ENCODE results near the gene CELSR1.
"Not testable (repeated sequence)": the region's sequence is repeated elsewhere in the genome, so short reads cannot be mapped to it uniquely, and the experiment has no call there.

The CELSR1 gene

DNA sequence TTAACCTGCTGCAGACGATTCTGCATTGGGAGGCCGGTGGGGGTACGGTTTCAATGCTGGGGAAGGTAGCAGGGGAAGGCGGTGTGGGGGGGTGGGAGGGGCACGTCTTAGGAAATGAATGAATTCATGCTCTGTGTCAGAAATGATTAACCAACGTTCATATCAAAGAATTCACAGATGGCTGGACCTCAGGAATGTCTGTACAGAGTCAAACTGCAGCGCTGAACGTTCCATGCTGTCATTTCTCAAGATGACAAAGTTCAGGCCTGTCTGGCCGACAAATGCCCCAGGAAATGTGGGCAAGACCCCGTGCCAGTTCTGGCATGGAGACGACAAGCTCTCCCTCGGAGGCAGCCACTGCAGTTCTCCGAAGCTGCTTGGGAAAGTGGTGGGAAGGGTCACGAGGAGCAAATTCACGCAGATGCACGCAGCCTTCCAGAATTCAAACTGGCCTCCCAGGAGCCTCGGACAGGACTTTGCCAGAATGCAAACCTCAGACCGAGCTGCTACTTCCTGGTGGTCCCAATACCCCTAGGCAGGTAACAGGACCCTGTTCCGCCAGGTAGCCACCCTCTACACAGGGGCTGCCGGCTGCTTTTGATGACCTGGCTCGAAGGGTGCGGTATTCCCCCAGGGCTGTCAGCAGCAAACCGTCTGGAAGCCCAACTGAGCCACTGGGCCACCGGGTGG is 120.4 kb downstream of the CELSR1 start:
- DNase-seq (ENCODE audit: low spot score), result no peak

GRCh38 chr22:46416520-46416871 is 120.9 kb downstream of the CELSR1 start:
- no peak for DNase-seq (ENCODE audit: low spot score)

GRCh38 chr22:46415776-46416519 is 121.5 kb downstream of the CELSR1 start:
- peak; percentile 63 for DNase-seq (ENCODE audit: low spot score)

GRCh38 chr22:46414704-46415103 is 122.7 kb downstream of the CELSR1 start:
- no peak for DNase-seq (ENCODE audit: low spot score)

GRCh38 chr22:46413725-46414379 is 123.6 kb downstream of the CELSR1 start:
- DNase-seq (ENCODE audit: low spot score), result no peak

DNA sequence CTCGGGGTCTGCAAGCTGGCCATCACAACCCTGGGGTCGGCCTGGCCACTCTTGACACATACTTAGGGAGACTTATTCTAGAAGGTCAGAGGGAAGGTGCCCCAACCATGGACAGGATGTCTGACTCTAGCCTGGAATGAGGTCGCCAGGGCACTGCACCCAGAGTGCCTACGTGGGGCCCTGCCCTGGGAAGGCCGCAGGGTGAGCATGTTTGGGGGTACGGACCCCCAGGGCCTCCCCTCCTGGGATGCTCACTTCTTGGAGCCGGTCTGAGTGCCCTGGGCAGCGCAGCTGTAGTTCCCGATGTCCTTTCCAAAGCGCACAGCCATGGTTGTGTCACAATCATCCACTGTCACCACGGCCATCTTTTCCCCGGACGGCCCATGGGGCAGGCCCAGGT is 126.1 kb downstream of the CELSR1 start:
- no peak for DNase-seq (ENCODE audit: low spot score)

- no peak for DNase-seq (ENCODE audit: low spot score)
Observed at GRCh38 chr22:46410291-46410808, 127.1 kb downstream of the CELSR1 start.

DNA sequence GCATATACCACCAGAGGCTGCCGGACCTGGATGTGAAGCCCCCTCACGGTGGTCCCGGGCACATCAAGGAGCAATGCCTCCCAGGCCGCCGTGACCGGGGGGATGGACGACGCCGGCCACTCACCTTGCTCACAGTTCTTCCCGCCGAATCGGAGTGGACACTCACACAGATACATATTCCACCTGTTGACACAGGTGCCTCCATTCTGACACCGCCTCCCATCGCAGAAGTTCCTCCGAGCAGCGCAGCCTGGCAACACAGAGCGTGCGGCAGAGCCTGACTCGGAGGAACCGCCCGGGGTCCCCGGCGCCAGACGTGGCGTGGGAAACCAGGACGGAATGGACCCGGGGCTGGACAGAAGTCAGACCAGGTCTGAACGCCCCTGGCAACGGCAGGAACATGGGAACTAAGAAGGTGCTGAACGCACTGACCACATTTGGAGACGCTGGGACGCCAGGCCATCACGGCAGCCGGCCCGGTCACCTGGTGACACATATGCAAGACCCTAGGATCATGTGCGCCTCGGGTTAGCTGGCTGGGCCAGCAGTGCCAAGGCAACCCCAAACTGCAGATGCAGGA is 127.7 kb downstream of the CELSR1 start:
- DNase-seq (ENCODE audit: low spot score), result no peak

DNA sequence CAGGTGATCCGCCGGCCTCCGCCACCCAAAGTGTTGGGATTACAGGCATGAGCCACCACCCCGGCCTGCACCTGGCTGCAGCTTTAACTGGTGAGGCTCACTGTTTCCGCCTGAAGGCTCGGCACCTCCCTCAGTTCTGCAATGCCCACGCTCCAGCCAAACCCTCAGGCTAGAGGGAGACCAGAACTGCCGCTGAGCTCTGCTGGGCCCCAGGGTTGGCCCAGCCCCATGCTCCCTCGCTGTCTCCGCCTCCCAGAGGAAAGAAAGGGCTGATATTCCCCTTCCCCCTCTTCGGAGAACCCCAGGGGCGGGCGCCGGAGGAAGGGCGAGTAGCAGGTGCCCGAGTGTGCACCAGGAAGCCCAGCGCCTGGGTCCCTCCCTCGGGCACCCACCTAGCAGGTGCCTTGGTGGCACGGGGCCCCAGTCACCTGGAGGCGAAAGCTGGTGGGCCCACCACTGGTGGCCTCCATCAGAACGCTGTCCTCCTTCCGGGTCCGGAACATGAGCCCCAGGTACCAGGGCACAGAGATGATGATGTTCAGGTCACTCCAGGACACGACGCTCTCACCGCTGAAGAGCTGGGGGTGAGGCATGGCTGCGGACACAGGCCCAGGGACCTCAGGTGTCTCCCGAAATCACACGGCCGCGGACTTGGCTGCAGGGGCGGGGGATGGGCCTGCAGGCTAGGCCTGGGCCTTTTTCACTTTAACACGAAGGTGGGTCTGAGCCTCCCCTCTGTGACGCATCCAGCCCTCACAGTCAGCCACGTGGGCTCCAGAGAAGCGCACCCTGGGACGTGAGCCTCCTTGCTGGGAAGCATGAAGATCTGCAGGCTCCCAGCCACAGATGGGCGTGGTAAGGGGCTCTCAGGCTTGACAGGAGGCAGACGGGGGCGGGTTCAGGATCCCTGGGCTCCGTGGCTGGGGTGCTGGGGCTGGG is 128.6 kb downstream of the CELSR1 start:
- DNase-seq (ENCODE audit: low spot score), result no peak

GRCh38 chr22:46407748-46408147 is 129.7 kb downstream of the CELSR1 start:
- no peak for DNase-seq (ENCODE audit: low spot score)

DNA sequence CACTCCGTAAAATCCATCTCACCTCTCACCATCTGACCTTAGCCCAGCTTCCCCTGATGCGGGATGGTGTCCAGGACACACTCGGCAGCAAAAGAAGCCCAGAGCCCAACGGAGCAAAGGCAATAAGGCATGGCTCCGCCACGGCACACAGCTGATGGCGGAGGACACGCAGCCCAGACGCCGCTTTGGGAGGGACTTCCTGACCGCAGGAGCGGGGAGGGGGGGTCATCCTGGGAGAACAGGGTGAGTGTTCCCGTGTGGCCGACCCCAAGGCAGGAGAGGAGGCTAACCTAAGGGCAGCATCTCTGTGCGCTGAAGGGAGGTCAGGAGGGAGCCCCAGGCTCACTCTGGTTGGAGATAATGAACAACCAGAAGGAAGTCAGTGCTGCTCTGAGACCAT is 130.6 kb downstream of the CELSR1 start:
- DNase-seq (ENCODE audit: low spot score), result no peak

DNA sequence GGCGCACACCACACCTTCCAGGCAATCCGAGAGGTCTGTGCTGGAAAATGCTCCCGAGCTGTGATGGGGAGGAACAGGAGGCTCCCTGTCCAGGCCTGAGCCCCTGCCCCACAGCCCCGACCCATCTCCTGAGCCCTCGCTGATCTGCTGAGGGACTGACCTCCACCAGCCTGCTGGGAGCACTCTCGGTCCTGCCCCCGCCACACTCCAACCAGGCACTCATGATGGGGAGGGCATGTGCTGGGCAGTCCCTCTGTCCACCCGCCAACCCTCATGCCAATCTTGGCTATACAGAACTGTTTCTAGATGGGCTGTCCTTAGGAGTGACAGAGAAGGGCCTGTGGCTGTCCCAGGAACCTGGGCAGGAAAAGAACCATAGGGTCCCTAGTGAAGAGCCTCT is 131.1 kb downstream of the CELSR1 start:
- no peak for DNase-seq (ENCODE audit: low spot score)

- DNase-seq (ENCODE audit: low spot score), result no peak
Observed at GRCh38 chr22:46405901-46406300, 131.5 kb downstream of the CELSR1 start.

DNA sequence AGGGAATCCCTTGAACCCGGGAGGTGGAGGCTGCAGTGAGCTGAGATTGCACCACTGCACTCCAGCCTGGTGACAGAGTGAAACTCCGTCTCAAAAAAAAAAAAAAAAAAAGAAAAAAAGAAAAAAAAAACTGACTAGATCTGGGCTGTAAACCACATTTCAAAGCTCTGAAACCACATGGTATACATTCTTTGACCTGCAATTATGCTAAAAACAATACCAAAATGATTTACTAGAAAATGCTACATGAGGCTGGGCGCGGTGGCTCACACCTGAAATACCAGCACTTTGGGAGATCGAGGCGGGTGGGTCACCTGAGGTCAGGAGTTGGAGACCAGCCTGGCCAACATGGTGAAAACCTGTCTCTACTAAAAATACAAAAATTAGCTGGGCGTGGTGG is 133.5 kb downstream of the CELSR1 start:
- DNase-seq (ENCODE audit: low spot score), result not testable (repeated sequence)

DNA sequence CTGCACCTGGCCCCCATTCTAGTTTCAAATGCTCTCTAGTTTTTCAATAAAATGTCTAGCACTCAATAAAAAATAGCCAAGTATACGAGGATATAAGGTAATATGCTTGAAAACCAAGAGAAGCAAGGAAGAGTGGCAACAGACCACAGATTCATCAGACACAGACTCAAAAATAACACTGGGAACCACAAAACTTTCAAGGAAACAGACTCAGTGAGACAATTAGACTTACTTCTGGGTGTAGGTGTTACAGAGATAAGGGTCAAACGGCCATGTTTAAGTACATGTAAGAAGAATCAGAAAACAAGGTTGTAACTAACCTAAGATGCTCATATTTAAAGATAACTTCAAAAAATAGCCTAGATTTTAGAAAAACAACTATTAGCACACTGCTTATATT is 134.9 kb downstream of the CELSR1 start:
- no peak for DNase-seq (ENCODE audit: low spot score)

GRCh38 chr22:46401370-46401769 is 136.1 kb downstream of the CELSR1 start:
- no peak for DNase-seq (ENCODE audit: low spot score)

DNA sequence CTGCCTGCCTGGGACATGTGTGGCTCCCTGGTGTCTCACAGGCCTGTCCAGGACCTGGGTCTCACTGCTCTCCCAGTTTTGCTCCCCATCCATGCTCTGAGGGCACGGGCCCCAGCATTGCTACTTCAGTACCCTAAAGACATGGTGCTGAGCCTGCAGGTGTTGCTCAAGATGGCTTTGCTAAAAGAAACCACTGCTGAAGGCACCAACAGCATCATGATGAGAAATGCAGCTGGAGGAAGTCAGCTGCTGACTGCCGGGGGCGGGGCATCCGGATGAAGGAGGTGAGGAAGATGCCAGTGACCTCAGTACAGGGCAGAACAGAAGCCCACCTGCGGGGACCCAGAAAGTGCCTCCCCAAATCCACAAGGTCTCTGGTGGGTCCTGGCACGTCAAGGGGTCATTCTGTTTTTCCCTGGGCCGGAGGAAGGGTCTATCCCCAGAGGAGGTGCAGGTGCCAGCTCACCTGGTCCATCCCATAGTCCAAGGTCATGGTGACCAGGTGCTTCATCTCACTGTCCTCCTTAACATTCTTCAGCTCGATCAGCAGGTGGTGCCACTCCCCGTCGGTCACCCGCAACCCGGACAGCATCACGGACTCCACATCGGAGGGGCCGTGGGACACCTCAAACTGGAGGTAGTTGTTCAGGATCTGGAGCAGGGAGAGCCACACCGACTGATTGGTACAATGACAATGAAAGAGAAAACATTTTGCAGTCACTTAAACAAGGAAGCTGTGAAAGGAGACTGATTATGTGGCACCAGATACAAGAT is 138.0 kb downstream of the CELSR1 start:
- DNase-seq (ENCODE audit: low spot score), result no peak

DNA sequence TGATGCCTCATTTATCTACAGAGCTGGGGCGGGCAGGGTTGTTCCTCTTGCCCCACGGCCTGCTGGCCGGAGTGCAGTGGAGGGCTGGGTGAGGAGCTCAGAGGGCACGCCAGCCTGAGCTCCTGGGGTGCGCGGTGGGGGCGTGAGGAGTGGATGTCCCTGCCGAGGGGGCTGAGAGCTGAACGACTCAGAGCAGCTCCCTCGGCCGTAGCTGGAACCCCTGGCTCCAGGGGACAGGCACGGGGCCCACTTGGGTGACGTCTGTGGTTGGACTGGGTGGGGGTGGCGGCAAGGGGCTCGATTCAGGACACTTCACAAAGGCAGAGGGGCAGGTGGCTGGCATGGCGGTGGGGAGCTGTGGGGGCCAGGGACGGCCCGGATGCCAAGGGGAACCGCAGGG is 139.5 kb downstream of the CELSR1 start:
- no peak for DNase-seq (ENCODE audit: low spot score)

- DNase-seq (ENCODE audit: low spot score), result no peak
Observed at GRCh38 chr22:46397514-46397913, 139.9 kb downstream of the CELSR1 start.

GRCh38 chr22:46397049-46397448 is 140.4 kb downstream of the CELSR1 start:
- not testable (repeated sequence) for DNase-seq (ENCODE audit: low spot score)

- no peak for DNase-seq (ENCODE audit: low spot score)
Observed at GRCh38 chr22:46395145-46395544, 142.3 kb downstream of the CELSR1 start.
